Thoracic aorta (tissue), 2 donors: Measurements from ENCODE around the gene JAKMIP1. TPM values are rescaled to one million over a fixed set of nuclear protein-coding genes. Genes with fewer than 3 reads are reported as not detected.

Experiments used
- ATAC-seq: fragments of 150-250 bp; one replicate; pipeline ENCODE4 v1.8.0; 2017; ENCODE audit warnings: low read depth; ENCODE audit not compliant: insufficient number of reproducible peaks, low FRiP score
- DNase-seq: peaks from one replicate; pipeline ENCODE4 v3.0.0-alpha.2; 2020; ENCODE audit warnings: low spot score
- H3K27ac ChIP-seq, 2 donors: fragments of 200-600 bp; sonication (generic); 1 replicate in 1 of 2; 2 replicates in 1 of 2; pipeline ENCODE4 v1.5.1; 2016; ENCODE audit warnings: mild to moderate bottlenecking in 2 of 2, moderate library complexity in 2 of 2
- H3K27me3 ChIP-seq: fragments of 200-600 bp; sonication (generic); replicated peaks from 2 replicates; pipeline ENCODE4 v1.6.0; 2016; ENCODE audit warnings: mild to moderate bottlenecking; ENCODE audit not compliant: insufficient read depth
- H3K36me3 ChIP-seq: fragments of 200-600 bp; sonication (generic); one replicate; pipeline ENCODE4 v1.5.1; 2016
- H3K4me1 ChIP-seq, 2 donors: fragments of 200-600 bp; sonication (generic); 1 replicate in 1 of 2; 2 replicates in 1 of 2; pipeline versions ENCODE4 v1.5.1 to v1.6.0; 2016; ENCODE audit warnings: low read depth in 2 of 2, mild to moderate bottlenecking in 1 of 2; ENCODE audit not compliant: control insufficient read depth in 1 of 2
- H3K4me3 ChIP-seq: fragments of 200-600 bp; sonication (generic); 2 replicates; pipeline ENCODE4 v1.5.1; 2016; ENCODE audit warnings: mild to moderate bottlenecking
- H3K9me3 ChIP-seq: fragments of 200-600 bp; sonication (generic); 2 replicates; pipeline ENCODE4 v1.5.1; 2016
- CTCF ChIP-seq: fragments of 200-600 bp; sonication (generic); IDR thresholded peaks from one replicate; pipeline ENCODE4 v1.5.1; 2019; ENCODE audit warnings: antibody characterized with exemption
- total RNA-seq, 2 donors: library from RNA; depleted of rRNA; stranded (reverse); fragments of >200 nt; gene quantifications; one replicate each; pipeline versions ENCODE4 v1.1.0 to v1.2.3, GENCODE V29; 2016

JAKMIP1 gene
- total RNA-seq, 2 donors from 2014 or later, result 0.28 to 0.81 TPM

- Histone ChIP-seq H3K27me3 (no peaks in the 10 kb centered on the region), H3K4me3 (no peak overlapping the region), H3K4me1 (no peaks in the 10 kb centered on the region), H3K27ac (no peak overlapping the region), H3K9me3 (no peaks in the 10 kb centered on the region), H3K36me3 (no peaks in the 10 kb centered on the region)
- ATAC-seq (no peak), DNase-seq (no peak)
- TF ChIP-seq CTCF, result no peak
These were observed 131.4 kb downstream of the JAKMIP1 start for GRCh38 chr4:6068986-6069385.

DNA sequence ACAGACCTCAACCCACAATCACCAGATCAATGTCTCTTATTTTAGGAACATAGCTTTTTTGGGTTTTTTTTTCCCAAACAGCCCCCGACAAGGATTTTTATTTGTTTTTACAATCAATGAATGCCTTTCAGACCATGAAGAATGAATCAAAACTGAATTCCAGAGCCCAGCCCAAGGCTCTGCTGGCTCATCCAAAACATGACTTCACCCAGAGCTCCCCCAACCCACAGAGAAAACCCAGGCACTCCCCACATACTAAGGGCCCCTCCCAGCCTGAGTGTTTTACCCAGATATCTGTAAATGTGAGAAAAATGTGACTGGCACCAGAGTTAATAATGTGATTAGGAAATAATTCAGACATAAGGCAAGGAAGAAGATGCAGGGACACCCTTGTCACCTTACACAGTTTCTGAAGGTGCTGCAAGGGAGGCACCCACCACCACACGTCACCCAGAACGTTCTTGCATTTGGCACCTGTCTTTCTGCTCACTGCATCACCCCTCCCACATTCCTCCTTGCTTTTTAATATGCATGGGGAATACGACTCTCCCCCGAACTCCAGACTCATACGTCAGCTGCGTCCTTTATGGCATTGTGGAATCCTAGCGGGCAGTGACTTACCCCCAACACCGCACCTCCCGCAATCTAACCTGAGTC, 134.3 kb downstream of the JAKMIP1 start:
- no peak for TF ChIP-seq CTCF
- Histone ChIP-seq H3K4me1 (no peaks in the 10 kb centered on the region), H3K9me3 (no peaks in the 10 kb centered on the region), H3K36me3 (no peaks in the 10 kb centered on the region), H3K4me3 (no peak overlapping the region), H3K27ac (no peak overlapping the region), H3K27me3 (no peaks in the 10 kb centered on the region)
- ATAC-seq (no peak), DNase-seq (no peak)

DNA sequence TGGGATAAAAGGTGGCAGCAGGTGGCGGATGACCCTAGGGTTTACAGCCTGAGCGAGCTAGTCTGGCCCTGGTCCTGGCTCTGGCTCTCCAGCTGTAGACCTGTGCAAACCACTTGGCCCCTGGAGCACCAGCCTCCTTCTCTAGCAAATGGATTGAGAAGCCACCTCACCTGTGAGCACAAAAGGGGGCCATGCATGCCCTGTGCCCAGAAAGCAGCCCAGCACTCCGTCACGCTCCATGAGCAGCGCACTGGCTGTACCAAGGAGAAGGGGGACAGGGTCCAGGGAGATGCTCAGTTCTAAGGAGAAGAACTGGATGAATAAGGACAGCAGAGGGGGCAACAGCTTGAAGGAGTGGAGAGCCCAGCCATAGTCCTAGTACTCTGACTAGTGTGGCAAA, 135.2 kb downstream of the JAKMIP1 start:
- Histone ChIP-seq H3K9me3 (peaks cover 5% of the 10 kb centered on the region), H3K27me3 (no peaks in the 10 kb centered on the region), H3K27ac (no peak overlapping the region), H3K4me1 (no peaks in the 10 kb centered on the region), H3K4me3 (no peak overlapping the region), H3K36me3 (no peaks in the 10 kb centered on the region)
- DNase-seq (no peak), ATAC-seq (no peak)
- no peak for TF ChIP-seq CTCF

- no peak for TF ChIP-seq CTCF
- no peak overlapping the region for H3K27ac ChIP-seq
- H3K9me3 ChIP-seq, result peaks cover 13% of the 10 kb centered on the region
- no peaks in the 10 kb centered on the region for H3K27me3 ChIP-seq
- no peak overlapping the region for H3K4me3 ChIP-seq
- no peaks in the 10 kb centered on the region for H3K4me1 ChIP-seq
- no peak for ATAC-seq
- DNase-seq, result no peak
- H3K36me3 ChIP-seq, result no peaks in the 10 kb centered on the region
These were observed 136.0 kb downstream of the JAKMIP1 start for GRCh38 chr4:6064383-6064782.

GRCh38 chr4:6063684-6064083, 136.7 kb downstream of the JAKMIP1 start:
- no peak overlapping the region for H3K27ac ChIP-seq
- no peak for DNase-seq
- H3K9me3 ChIP-seq, result peaks cover 20% of the 10 kb centered on the region
- H3K36me3 ChIP-seq, result no peaks in the 10 kb centered on the region
- no peak for ATAC-seq
- no peak overlapping the region for H3K4me3 ChIP-seq
- H3K27me3 ChIP-seq, result no peaks in the 10 kb centered on the region
- H3K4me1 ChIP-seq, result no peaks in the 10 kb centered on the region
- TF ChIP-seq CTCF, result no peak
